ENCODE results near the gene ITGA2. TPM values are rescaled to one million over a fixed set of nuclear protein-coding genes. Genes with fewer than 3 reads are reported as not detected.
"Not testable (repeated sequence)": the region's sequence is repeated elsewhere in the genome, so short reads cannot be mapped to it uniquely, and the experiment has no call there.

Gene ITGA2
- total RNA-seq, 2 donors from 2014 or later: 0.77 to 3.1 TPM

- H3K36me3 Mint-ChIP-seq: peaks cover 0 to 5% of the 10 kb centered on the region in 2 donors
- no peak overlapping the region for H3K27ac Mint-ChIP-seq
- DNase-seq (ENCODE audit: low spot score in 2 of 2) (no peak), ATAC-seq (no peak)
- no peaks in the 10 kb centered on the region for H3K9me3 Mint-ChIP-seq
Observed at GRCh38 chr5:53091289-53091688, 102.1 kb downstream of the ITGA2 start.

GRCh38 chr5:53092242-53092641 is 103.1 kb downstream of the ITGA2 start:
- ATAC-seq (no peak), DNase-seq (ENCODE audit: low spot score in 2 of 2) (no peak)
- H3K9me3 Mint-ChIP-seq: no peaks in the 10 kb centered on the region
- H3K36me3 Mint-ChIP-seq: no peaks in the 10 kb centered on the region
- H3K27ac Mint-ChIP-seq: no peak overlapping the region

GRCh38 chr5:53095217-53095616 is 106.1 kb downstream of the ITGA2 start:
- ATAC-seq (no peak), DNase-seq (ENCODE audit: low spot score in 2 of 2) (no peak)
- no peaks in the 10 kb centered on the region for H3K9me3 Mint-ChIP-seq
- H3K27ac Mint-ChIP-seq: no peak overlapping the region
- peaks cover 0 to 7% of the 10 kb centered on the region in 2 donors for H3K36me3 Mint-ChIP-seq

GRCh38 chr5:53095931-53096525 is 106.9 kb downstream of the ITGA2 start:
- DNase-seq (ENCODE audit: low spot score in 2 of 2) (peak in 1 of 2 donors; percentile 71), ATAC-seq (peak; percentile 52 to 66)
- H3K27ac Mint-ChIP-seq: no peak overlapping the region
- H3K36me3 Mint-ChIP-seq: peaks cover 0 to 7% of the 10 kb centered on the region in 2 donors
- no peaks in the 10 kb centered on the region for H3K9me3 Mint-ChIP-seq

DNA sequence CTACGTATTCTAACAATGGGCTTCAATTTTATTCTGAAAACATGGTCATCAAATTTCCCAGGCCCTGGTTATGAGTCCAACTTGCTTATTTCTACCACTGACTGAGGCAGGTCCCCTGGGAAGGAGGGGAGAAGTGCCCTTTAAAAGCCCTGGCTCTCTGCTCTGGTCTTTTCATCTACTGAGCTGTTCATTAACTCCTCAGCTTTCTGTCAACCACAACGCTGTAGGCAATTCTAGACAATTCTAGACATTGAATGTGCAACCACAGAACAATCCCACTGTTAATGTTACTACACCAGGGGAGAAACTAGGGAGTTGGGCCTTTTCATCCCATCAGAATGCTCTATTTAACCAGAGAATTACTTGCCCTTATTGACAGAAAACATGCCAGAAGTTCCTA is 110.4 kb downstream of the ITGA2 start:
- H3K27ac Mint-ChIP-seq: peak overlapping the region; percentile 25 to 55
- no peak for ATAC-seq

GRCh38 chr5:53100606-53101005 is 111.5 kb downstream of the ITGA2 start:
- H3K27ac Mint-ChIP-seq: no peak overlapping the region
- ATAC-seq (no peak), DNase-seq (ENCODE audit: low spot score in 2 of 2) (no peak)
- peaks cover 10 to 15% of the 10 kb centered on the region in 2 donors for H3K36me3 Mint-ChIP-seq
- no peaks in the 10 kb centered on the region for H3K9me3 Mint-ChIP-seq

More for the DNA sequence above, 110.4 kb downstream of the ITGA2 start:
- no peak for DNase-seq (ENCODE audit: low spot score in 2 of 2)
- peaks cover 0 to 15% of the 10 kb centered on the region in 2 donors for H3K36me3 Mint-ChIP-seq
- no peaks in the 10 kb centered on the region for H3K9me3 Mint-ChIP-seq

DNA sequence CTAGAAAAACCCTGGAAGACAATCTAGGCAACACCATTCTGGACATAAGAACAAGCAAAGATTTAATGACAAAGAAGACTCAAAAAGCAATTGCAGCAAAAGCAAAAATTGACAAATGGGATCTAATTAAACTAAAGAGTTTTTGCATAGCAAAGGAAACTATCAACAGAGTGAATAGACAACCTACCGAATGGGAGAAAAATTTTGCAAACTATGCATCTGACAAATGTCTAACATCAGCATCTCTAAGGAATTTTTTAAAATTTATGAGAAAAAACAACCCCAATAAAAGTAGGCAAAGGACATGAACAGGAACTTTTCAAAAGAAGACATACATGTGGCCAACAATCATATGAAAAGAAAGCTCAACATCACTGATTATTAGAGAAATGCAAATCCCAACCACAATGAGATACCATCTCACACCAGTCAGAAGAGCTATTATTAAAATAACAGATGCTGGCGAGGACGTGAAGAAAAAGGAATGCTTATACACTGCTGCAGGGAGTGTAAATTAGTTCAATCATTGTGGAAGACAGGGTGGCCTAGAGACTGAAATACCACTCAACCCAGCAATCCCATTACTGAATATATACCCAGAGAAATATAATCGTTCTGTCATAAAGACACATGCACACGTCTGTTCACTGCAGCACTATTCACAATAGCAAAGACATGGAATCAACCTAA is 116.6 kb downstream of the ITGA2 start:
- DNase-seq (ENCODE audit: low spot score in 2 of 2) (no peak), ATAC-seq (no peak)
- no peak overlapping the region for H3K27ac Mint-ChIP-seq
- no peaks in the 10 kb centered on the region for H3K9me3 Mint-ChIP-seq
- peaks cover 22 to 24% of the 10 kb centered on the region in 2 donors for H3K36me3 Mint-ChIP-seq

DNA sequence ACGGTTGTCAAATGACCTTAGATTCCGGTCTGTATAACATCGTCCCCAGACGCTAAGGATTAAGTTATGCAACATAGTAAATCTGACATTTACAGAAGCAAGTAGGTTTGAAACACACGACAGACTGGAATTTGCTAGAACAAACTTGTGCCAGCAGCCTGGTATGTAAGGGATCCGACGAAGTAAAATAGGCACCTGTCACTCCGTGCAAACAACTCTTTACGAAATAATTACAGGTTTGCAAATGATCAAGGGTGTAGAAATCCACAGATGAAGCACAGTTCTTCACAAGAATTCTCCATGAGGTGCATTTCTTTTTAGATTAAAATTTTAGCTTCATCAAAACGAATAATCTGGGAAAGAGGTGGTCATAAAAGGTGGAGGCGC is 119.9 kb downstream of the ITGA2 start:
- DNase-seq (ENCODE audit: low spot score in 2 of 2) (no peak), ATAC-seq (peak; percentile 4 to 19)
- Mint-ChIP-seq H3K9me3 (no peaks in the 10 kb centered on the region), H3K36me3 (peaks cover 19 to 22% of the 10 kb centered on the region in 2 donors), H3K27ac (peak overlapping the region; percentile 93 to 95)

- peak; percentile 92 to 93 for DNase-seq (ENCODE audit: low spot score in 2 of 2)
- peak; percentile 98 to 99 for ATAC-seq
- Mint-ChIP-seq H3K27ac (peak within 1 kb of the TSS; percentile 95 to 96), H3K9me3 (no peaks in the 10 kb centered on the region), H3K36me3 (peaks cover 19 to 22% of the 10 kb centered on the region in 2 donors)
Observed at GRCh38 chr5:53109443-53110127, 120.4 kb downstream of the ITGA2 start, which contains the start of gene MOCS2. TSS of gene MOCS2 (minus strand) at chr5:53109757. CDS start at chr5:53107174, 2,583 bp downstream.

- no peaks in the 10 kb centered on the region for H3K9me3 Mint-ChIP-seq
- peak in 1 of 2 donors; percentile 16 for ATAC-seq
- no peak for DNase-seq (ENCODE audit: low spot score in 2 of 2)
Observed at GRCh38 chr5:53110156-53110555, 121.0 kb downstream of the ITGA2 start.

GRCh38 chr5:53111139-53111538 is 122.0 kb downstream of the ITGA2 start:
- Mint-ChIP-seq H3K27ac (peak overlapping the region in 1 of 2 donors; percentile 95), H3K9me3 (no peaks in the 10 kb centered on the region), H3K36me3 (peaks cover 6 to 19% of the 10 kb centered on the region in 2 donors)
- ATAC-seq (no peak), DNase-seq (ENCODE audit: low spot score in 2 of 2) (no peak)

More at GRCh38 chr5:53110156-53110555, 121.0 kb downstream of the ITGA2 start:
- Mint-ChIP-seq H3K27ac (peak overlapping the region; percentile 95 to 96), H3K36me3 (peaks cover 16 to 19% of the 10 kb centered on the region in 2 donors)

GRCh38 chr5:53112307-53112706 is 123.2 kb downstream of the ITGA2 start:
- H3K36me3 Mint-ChIP-seq: peaks cover 4 to 19% of the 10 kb centered on the region in 2 donors
- DNase-seq (ENCODE audit: low spot score in 2 of 2); ATAC-seq; H3K27ac Mint-ChIP-seq; H3K9me3 Mint-ChIP-seq: not testable (repeated sequence)

DNA sequence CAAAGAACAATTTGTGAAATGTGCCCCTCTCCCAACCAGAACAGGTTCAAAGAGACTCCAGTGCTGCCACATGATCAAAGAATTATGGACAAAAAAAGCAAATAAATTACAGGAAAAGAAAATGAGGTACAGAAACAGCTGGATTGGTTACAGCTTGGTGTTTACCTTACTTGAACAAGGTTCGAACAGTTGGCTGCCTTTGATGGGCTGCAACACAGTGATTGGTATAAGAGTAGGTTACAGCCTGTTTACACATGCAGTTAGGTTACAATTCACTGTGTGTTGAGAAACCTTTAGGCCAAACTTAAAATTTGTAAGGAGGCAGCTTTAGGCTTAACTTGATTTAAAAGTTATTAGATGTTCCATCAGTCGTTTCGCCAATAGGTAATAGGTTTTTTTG is 123.8 kb downstream of the ITGA2 start:
- Mint-ChIP-seq H3K9me3 (no peaks in the 10 kb centered on the region), H3K27ac (no peak overlapping the region), H3K36me3 (peaks cover 4 to 19% of the 10 kb centered on the region in 2 donors)
- no peak for ATAC-seq
- no peak for DNase-seq (ENCODE audit: low spot score in 2 of 2)

DNA sequence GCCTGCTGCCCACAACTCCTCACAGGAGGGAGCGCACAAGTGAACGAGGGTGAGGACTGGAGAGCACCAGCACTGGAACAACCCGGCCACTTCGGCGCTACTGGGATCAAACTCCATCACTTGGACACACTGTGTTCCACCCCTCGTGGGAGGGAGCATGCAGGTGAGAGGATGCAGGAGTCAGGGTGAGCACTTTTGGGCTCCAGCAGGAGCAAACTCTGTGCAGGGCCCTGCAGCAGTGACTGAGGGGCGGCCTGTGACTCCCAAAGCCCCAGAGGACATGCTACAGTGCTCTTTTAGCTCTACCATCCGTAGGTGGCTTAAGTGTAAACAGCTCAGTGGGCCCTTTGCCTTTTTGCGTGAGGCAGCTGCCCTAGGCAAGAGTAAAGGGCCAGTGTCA is 124.8 kb downstream of the ITGA2 start:
- no peak for DNase-seq (ENCODE audit: low spot score in 2 of 2)
- H3K36me3 Mint-ChIP-seq: peaks cover 3 to 17% of the 10 kb centered on the region in 2 donors
- ATAC-seq: no peak
- no peak overlapping the region for H3K27ac Mint-ChIP-seq
- H3K9me3 Mint-ChIP-seq: no peaks in the 10 kb centered on the region

DNA sequence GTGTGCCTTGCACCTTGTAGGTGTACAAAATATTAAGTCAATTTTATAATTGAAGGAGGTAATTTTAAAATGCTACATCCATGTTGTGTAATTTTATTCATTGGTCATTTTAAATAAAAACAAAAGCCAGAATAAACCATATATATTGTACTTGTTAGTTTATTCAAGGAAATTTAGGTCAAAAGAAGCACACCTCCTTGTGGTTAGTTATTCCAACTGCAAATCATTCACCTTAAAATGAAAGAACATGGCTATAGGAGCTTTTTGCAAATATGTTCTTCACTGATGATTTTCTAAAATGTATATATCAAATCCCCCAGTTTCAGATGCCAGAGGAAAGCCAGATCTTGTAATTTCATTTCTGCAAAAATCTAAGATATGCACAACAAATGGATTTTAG is 125.8 kb downstream of the ITGA2 start:
- DNase-seq (ENCODE audit: low spot score in 2 of 2) (no peak), ATAC-seq (no peak)
- no peaks in the 10 kb centered on the region for H3K9me3 Mint-ChIP-seq
- peaks cover 0 to 11% of the 10 kb centered on the region in 2 donors for H3K36me3 Mint-ChIP-seq
- H3K27ac Mint-ChIP-seq: no peak overlapping the region

DNA sequence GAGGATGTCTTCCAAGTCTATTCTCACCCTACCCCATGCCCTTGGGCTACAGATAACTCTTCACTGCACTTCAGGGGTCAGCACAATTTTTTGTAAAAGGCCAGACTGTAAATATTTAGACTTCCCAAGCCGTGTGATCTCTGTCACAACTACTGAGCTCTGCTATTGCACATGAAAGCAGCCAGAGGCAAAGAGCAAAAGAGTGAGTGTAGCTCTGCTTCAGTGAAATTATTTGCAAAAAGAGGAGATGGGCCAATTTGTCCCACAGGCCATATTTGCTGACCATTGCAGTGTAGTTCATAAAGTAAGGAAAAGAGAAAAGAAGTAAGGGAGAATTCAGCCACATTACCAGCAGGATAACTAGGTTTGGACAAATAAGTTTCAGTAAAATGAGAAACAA is 127.4 kb downstream of the ITGA2 start:
- Mint-ChIP-seq H3K27ac (no peak overlapping the region), H3K9me3 (no peaks in the 10 kb centered on the region), H3K36me3 (no peaks in the 10 kb centered on the region)
- ATAC-seq (no peak), DNase-seq (ENCODE audit: low spot score in 2 of 2) (no peak)

DNA sequence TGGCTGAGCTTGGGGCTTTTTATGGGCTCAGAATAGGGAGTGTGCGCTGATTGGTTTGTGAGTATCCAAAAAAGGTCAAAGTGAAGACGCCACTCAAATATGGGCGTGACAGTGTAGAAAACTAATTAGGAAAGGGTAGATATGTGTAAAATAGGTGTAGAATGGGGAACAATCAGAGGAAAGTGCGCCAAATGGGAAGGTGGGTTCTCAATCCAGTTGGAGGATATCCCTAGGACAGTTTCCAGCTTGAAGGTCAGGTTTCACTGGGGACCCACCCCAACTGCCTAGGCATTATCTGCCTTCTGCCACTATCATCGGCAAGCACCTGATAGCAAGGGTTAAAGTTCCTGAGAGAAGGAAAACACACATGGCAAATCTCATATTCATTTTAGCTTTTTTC is 129.7 kb downstream of the ITGA2 start:
- H3K27ac Mint-ChIP-seq: no peak overlapping the region
- no peak for DNase-seq (ENCODE audit: low spot score in 2 of 2)
- no peak for ATAC-seq
- no peaks in the 10 kb centered on the region for H3K9me3 Mint-ChIP-seq
- H3K36me3 Mint-ChIP-seq: no peaks in the 10 kb centered on the region

Data from activated naive CD4-positive, alpha-beta T cell treated with anti-CD3 and anti-CD28 coated beads, Interleukin-2, amount 50 U/mL, for 72 hours (primary cell).